NCI-H2107 (cell line): ENCODE results near the gene VENTX.

Experiments used
- DNase-seq: peaks from one replicate; lab custom pipeline; 2025; lab: John Stamatoyannopoulos, UW

The VENTX gene, protein sequence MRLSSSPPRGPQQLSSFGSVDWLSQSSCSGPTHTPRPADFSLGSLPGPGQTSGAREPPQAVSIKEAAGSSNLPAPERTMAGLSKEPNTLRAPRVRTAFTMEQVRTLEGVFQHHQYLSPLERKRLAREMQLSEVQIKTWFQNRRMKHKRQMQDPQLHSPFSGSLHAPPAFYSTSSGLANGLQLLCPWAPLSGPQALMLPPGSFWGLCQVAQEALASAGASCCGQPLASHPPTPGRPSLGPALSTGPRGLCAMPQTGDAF

DNA sequence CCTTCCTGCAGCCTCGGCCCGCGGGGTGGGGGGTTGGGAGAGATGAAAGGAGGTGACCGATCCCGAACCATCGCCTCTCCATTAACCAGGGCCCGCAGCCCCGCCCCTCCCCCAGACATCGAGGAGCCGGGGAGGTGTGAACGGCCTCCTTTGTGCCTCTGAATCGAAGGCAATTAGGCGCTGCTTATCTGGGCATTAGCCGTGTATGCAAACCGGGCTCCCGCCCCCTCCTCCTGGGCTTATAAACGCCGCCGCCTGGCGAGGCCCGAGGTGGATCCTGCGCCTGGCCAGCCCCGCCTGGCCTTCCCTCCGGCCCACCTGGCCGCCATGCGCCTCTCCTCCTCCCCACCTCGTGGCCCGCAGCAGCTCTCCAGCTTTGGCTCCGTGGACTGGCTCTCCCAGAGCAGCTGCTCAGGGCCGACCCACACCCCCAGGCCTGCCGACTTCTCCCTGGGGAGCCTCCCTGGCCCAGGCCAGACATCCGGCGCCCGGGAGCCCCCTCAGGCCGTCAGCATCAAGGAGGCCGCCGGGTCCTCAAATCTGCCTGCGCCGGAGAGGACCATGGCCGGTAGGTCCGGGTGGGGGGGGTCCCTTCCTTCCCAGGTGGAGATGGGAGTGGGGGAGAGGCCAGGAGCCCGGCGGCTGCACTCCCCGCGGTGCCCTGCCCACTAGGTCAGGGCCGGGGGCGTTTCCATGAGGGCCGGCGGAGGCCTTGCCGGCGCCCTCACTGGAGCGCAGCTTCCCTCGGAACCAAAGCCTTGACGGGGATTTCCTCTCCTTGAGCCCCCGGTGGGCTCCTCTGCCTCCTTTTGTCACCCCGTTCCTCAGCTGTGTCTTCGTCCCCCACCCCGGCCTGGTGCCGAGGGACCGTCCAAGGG, at the start of gene VENTX:
VENTX (plus strand) TSS at position 268 of the 878 bp plus-strand sequence; CDS start at position 328, 60 bp downstream.
- DNase-seq: no peak

DNA sequence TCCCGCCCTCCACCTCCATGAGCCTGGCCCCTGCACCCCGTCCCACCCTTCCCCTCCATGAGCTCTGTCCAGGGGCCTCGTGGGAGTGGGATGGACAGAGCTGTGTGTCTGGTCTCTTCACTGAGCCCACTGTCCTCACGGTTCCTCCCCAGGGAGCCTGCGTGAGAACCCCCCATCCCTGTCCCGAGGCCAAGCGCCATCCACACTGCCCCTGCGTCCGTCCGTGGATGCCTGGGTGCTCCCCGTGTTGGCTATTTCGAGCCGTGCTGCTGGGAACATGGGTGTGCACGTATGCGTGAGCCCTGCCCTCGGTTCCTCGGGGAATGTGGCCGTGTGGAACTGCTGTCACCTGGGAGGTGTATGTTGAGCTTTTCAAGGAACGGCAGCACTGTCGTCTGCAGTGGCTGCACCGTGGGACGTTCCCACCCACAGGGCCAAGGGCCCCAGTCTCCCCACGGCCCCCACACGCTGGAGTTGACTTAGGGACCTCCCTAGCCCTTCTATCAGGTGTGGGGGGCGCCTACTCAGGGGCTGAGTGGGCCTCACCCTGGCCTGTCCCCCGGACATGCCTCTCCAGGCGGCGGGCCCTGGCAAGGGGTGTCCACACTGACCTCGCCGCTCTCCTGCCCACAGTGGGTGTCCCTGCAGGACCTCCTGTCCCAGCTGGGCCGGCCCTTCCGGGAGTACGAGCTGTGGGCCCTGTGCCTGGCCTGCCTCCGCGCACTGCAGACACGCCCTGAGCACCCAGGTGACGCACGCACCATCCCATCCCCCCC, 49.6 kb upstream of the VENTX start:
- DNase-seq: no peak

DNA sequence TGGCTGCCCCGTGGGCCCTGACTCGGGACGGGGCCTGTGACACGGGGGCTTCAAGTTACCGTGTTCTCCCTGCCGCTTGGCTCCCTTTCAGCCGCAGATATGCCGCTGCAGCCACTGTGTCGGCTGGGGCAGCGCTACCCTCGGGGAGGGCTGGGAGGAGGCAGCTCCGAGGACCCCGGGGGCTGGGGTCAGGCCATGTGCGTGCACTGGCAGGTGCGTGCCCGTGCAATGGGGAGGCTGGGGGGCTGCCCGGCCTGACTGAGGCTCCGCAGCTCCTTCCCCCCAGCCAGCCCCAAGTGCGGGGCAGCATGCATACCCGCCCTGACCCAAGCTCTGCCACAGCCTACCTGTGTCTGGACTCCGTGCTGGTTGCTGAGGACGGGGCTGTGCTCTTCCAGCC, 48.4 kb upstream of the VENTX start:
- no peak for DNase-seq

DNA sequence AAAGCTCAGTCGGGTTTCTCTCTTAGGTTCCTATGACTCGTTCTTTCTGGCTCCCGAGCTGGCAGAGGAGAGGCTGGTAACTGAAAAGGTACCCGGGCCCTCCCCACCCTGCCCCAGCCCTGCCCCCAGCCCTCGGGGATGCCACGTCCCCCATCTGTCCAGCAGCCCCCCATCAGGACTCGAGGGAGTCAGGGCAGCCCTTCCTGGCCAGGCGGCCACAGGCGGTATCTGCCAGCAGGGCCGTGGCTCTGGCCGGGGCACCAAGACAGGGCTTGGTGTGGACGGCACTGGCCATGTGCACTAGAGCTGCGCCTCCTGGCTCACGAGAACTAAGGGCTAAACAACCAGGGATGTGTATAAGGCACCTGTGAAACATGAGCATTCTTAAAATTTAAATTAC, 47.9 kb upstream of the VENTX start:
- DNase-seq: no peak

DNA sequence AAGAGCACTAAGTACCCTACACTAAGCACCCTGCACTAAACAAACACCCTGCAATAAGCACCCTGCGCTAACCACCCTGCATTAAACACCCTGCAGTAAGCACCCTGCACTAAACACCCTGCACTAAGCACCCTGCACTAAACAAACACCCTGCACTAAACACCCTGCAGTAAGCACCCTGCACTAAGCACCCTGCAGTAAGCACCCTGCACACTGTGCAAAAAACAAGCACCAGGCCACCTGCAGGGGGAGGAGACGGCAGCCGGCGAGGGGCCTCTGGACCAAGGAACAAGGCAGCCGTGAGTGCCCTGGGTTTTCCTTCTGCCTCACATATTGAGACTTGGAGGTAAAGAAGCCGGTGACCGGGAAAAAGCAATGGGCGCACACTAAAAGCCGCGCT, 47.4 kb upstream of the VENTX start:
- no peak for DNase-seq

DNA sequence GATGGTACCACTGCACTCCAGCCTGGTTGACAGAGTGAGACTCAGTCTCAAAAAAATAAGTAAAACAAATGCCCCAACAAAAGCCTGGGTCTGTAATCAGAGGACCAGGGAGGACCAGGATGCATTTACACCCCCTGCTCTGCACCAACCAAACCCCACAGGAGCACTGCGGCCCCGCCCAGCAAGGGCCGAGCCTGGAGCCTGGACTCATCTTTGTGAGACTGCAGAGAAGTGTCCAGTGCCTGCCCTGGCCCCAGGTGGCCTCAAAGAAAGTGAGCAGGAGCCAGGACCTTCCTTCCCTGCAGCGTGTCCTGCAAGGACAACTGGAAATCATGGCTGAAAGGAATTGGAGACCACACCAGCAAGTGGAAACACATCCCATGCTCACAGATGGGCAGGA, 46.0 kb upstream of the VENTX start:
- DNase-seq: no peak

DNA sequence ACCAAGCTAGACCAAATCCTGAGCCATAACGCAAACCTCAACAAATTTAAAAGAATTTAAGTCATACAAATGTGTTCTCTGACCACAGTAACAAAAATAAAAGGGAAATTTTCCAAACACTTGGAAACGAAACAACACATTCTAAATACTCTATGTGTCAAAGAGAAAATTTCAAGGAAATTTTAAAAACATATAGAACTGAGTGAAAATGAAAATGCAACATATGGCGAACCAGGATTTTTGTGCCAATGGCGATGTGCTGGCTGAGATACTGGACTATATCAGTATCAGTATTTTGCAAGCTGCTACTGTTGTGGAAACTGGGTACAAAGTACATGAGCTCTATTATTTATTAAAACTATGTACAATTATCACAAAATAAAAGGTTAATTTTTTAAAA, 43.5 kb upstream of the VENTX start:
- DNase-seq: no peak

DNA sequence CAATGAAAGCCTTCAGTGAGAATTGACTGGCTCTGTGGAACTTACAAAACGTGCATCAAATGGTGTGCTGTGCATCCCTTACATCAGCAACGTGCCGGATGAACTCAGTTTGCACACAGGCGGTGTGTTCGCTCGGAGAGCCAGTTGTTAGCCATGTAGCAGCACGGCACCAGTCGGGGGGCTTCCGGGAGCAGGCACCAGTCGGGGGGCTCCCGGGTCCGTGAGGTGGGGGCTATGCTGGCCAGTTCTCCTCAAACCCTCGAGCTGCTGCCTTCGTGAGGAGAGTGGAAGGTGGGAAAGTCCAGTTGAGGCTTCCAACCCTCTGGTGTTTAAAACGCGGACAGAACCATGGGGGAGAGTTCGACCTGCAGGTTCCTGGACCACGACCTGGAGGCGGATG, 42.6 kb upstream of the VENTX start:
- DNase-seq: no peak

DNA sequence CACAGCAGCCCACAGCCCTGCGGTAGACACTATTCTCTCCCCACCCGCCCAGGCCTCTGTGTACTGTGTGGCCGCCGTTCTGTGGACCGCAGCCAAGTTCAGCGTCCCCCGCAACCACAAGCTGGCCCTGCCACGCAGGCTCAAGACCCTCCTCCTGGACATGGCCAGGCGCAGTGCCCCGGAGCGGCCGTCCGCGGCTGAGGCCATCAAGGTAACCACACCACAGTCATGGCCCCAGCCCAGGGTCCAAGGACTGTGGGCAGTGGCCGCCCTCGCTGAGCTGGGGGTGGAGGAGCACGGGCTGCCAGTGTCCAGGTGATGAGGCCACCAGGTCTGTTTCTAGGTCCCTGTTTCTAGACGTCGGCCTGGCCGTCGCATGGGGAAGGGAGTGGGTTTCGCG, 42.0 kb upstream of the VENTX start:
- no peak for DNase-seq

DNA sequence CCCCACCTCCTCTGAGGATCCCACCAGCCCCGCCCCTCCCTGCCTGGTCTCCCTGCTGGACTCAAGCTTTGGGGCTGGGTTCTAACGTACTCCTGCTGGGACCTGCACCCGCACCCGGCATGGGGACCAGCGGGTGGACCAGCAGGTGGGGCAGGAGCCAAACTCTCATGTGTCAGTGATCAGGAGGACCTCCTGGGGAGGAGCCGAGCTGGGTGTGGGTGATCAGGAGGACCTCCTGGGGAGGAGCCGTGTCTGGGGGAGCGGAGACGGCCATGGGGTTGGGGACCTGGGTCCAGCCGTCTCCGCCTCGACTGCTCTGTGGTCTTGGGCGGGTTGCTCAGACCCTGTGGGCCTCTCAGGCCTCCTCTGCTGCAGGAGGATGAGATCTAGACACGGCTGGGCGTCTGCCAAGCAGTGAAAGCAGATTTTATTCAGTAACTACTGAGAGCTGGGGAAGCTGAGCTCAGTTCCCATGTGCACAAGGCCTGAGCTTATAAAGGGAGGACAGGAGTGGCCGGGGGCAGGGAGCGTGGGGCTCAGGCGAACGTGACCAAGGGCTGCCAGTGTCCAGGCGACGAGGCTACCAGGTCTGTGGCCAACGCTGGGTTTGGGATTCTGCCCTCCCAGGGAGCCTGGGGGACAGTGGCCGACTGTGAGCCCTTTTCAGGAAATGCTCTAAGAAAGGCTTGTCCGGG, 41.3 kb upstream of the VENTX start:
- no peak for DNase-seq

DNA sequence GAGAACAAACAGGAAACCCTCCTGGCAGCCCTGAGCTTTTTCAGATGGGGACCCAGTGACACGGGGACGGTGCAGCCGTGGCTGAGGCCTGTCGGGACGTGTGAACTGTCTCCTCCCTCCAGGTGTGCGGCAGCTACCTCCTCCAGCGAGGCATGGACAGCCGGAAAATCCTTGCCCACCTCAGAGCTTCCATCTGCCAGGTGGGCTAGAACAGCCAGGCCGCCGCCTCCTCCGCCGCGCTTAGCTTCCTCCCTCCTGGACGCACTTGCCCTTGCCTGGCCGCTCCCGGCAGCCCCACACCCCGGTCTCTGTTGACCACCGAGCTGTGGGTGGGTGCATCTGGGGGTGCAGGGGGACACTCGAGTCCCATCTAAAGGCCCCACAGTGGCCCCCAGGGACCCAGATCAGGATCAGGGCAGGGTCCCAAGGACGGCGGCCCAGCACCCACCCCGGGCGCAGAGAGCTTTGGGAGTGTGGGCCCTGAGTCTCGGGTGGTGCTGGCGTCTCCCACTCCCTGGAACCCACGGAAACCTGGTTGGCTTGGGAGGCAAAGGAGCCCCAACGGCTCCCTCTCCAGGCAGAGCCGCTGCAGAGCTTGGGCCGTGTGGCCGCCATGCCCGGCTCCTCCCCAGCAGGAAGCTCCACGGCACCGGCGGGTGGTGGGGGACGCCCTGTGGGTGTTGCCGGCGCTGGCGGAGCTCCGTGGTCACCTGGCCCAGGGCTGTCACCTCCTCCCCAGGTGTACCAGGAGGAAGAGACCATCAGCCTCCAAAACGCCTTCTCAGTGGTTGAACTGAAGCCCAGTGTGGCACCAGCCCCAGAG, 40.5 kb upstream of the VENTX start:
- DNase-seq: no peak

DNA sequence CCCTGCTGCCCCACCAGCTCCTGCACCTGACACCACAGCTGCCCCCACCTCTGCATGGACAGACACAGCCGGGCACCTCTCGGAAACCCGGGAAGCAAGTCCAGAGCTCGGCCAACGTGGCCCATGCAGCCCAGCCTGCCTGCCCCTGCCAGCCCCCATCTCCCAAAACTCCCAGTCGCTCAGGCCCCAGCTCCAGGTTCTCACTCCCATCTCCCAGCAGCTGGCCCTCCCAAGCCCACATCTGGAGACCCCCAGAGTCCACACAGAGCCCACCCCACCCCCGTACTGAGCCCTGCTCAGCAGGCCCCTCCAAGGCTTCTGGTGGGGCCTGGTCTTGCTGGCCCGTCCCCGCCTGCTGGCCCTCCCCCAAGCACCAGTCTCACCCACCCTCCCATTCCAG, 39.9 kb upstream of the VENTX start:
- no peak for DNase-seq

DNA sequence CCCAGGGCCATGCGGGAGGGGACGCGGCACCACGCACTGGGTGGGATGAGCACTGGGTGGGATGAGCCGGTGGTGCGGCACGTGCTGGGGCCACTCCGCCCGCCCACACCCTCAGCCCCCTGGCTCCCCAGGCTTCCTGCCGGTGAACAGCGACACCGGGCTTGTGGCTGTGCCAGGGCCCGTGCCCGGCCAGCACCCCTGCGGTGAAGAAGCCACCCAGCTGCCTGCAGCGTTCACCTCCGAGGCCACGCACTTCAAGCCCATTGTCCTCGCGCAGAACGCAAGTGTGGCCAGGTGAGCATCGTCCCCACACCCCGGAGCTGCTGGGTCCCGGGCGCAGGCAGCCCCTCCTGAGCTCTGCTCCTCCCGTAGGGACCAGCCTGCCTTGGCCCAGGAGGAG, 39.4 kb upstream of the VENTX start:
- DNase-seq: no peak

DNA sequence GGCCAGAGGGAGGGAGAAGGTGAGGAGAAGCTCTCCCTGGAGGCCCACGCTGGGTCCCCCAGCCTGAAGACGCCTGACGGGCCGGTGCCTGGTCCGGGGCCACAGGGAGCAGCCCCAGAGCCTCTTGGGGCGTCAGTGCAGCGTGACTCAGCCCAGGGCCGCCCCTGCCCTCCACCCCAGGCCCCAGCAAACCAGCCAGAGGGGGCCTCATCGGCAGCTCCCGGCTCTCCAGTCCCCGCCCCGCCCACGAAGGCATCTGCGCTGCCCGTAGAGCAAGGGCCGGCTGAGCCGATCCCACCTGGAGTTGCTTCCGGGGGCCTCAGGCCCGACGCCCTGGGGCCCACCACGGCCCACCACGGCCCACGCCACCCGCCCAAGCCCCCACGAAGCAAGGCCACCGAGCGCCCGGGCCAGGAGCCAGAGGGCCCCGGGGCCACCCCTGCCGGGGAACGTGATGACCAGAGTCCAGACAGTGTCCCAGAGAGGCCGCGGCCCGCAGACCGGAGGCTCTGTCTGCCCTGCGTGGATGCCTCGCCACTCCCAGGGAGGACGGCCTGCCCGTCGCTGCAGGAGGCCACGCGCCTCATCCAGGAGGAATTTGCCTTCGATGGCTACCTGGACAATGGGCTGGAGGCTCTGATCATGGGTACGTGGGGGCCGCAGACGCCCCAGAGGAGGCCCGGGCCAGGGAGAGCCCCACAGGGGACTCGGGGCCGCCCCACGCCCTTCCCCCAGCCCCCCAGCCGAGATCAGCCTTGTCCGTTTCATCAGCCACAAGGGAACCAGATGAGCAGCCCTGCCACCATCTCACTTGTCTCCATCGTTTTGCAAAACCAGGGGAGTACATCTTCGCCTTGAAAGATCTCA, 38.8 kb upstream of the VENTX start:
- no peak for DNase-seq

DNA sequence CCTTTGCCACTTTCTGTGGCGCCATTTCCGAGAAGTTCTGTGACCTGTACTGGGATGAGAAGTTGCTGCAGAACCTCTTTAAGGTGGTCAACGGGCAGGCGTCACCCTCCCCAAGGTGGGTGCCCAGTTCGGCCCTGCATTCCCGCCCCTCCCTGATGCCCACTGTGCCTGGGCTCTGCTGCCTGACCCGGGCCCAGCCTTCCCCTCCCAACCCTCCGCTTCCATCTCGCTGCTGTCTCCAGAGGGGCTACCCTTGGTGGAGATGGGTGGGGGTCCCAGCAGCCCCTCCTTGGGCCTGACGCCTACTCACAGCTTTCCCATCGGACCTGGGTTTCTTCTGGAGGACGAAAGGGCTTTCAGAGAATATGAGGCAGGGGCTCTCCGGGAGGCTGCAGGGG, 38.2 kb upstream of the VENTX start:
- DNase-seq: no peak

DNA sequence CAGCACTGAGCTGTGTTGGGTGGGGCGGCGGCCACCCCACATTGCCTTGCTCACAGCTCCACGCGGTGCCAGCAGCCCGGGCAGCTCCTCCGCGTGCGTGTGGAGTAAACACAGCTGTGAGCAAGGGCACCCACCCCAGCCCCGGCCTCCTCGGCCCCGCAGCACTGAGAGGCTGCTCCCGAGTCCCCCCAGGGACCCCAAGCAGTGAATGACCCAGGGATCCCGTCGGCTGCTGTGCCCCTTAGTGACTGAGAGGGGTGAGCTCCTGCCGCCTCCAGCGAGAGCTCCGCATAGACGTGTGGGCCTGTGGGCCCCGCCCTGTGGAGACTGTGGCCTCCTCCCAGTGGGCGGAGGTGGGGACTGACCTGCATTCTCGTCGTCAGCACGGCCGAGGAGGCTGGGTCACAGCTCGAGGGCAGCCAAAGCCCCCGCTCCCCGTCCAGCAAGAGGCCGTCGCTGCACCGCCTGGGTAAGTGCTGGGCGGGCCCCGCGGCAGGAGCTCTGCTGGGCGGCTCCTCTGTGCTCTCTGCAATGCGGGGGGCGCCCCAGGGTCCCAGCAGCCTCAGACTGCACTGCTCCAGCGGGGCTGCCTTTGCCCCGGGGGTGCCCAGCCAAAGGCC, 37.6 kb upstream of the VENTX start:
- no peak for DNase-seq

DNA sequence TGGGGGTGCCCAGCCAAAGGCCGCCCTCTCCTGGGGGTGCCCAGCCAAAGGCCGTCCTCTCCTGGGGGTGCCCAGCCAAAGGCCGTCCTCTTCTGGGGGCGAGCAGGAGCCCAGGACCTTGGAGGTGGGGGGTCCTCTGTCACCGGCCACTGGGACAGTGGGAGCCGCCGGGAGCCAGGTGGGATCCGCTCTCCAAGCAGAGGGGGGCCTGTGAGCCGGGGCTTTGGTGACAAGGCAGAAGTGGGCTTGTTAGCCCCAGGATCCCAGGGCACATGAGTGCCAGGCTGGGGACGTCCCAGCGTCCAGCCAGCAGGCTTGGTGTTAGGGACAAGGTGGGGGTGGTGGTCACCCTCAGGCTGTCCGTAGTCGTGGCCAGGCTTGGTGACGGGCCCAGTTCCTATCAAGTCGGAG, 37.0 kb upstream of the VENTX start:
- no peak for DNase-seq

DNA sequence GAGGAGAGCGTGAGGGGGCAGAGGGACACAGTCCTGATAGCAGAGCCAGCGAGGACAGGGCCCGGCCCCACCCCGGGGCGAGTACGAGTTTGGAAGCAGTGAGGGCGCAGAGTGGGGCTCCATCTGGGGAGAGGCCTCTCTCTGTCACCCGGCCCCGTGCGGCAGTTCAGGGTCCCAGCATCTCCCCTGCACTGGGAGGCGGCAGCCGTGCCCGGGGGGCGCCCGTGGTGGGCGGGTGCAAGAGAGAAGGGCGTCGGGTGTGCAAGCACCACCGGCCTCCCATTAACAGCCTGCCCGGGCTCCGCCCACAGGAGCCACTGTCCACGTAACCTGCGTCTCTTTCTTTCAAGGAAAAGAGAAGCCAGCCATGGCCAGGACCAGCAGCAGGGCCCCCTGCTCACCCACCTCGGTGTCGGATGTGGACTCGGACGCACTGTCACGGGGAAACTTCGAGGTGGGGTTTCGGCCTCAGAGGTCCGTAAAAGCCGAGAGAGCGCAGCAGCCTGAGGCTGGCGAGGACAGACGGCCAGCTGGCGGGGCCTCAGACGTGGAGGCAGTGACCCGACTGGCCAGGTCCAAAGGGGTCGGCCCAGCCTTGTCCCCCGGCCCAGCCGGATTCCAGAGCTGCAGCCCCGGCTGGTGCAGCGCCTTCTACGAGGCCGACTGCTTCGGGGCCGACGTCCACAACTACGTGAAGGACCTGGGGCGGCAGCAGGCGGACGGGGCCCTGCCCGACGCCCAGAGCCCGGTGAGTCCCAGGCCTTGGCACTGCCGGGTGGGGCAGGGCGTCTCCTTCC, 36.3 kb upstream of the VENTX start:
- no peak for DNase-seq
